ENCODE results near the gene STK4. TPM values are rescaled to one million over a fixed set of nuclear protein-coding genes. Genes with fewer than 3 reads are reported as not detected.

Gene STK4
- total RNA-seq, 1 experiment from 2014 or later: 43.0 TPM

GRCh38 chr20:45017857-45018256 is 51.5 kb downstream of the STK4 start:
- Histone ChIP-seq H3K4me1 (ENCODE audit: insufficient read depth, low read length) (peaks cover 6% of the 10 kb centered on the region; the same call in 1 of the 2 replicates), H3K18ac (ENCODE audit: insufficient read length, low read depth, low read length) (no peak overlapping the region), H4K8ac (replicated peaks; ENCODE audit: insufficient read length, low read depth, low read length) (no peak overlapping the region), H3K79me2 (ENCODE audit: insufficient read depth, low read length) (no peaks in the 10 kb centered on the region), H4K20me1 (ENCODE audit: control insufficient read depth, insufficient read depth, insufficient read length) (no peaks in the 10 kb centered on the region), H3K4me2 (ENCODE audit: insufficient read depth, insufficient read length, low read length) (peak overlapping the region; percentile 0), H3K79me1 (ENCODE audit: insufficient read depth, low read depth, low read length, poor library complexity, severe bottlenecking) (no peaks in the 10 kb centered on the region), H4K91ac (ENCODE audit: insufficient read length, low read depth, low read length) (no peak overlapping the region), H2BK20ac (ENCODE audit: low read depth, low read length, poor library complexity, severe bottlenecking) (no peak overlapping the region), H2BK120ac (ENCODE audit: low read depth, low read length, poor library complexity, severe bottlenecking) (no peak overlapping the region), H3K27me3 (ENCODE audit: insufficient read depth, low read length) (no peaks in the 10 kb centered on the region), H2BK15ac (ENCODE audit: low read depth, low read length) (no peak overlapping the region), H2AK5ac (ENCODE audit: insufficient read length, low read length) (no peak overlapping the region), H2BK5ac (ENCODE audit: insufficient read length, low read length) (no peak overlapping the region), H3K9me3 (ENCODE audit: control insufficient read depth, low read depth, low read length) (no peaks in the 10 kb centered on the region), H3K27ac (ENCODE audit: insufficient read length, low read depth, low read length) (peak overlapping the region; percentile 69), H3K4ac (ENCODE audit: low read depth, low read length) (no peak overlapping the region), H3K23me2 (ENCODE audit: insufficient read length, low read depth, low read length, poor library complexity, severe bottlenecking) (no peaks in the 10 kb centered on the region), H2AFZ (ENCODE audit: low read length) (no peak overlapping the region), H2BK12ac (ENCODE audit: insufficient read length, low read depth, low read length) (no peak overlapping the region), H3K23ac (ENCODE audit: insufficient read length, low read depth, low read length) (no peak overlapping the region), H3K56ac (ENCODE audit: insufficient read length, low read depth, low read length) (no peak overlapping the region), H3K14ac (ENCODE audit: insufficient read depth, low read length) (no peak overlapping the region), H3K9ac (ENCODE audit: extremely low read depth, insufficient read length, low read length) (no peak overlapping the region), H4K5ac (ENCODE audit: insufficient read length, low read depth, low read length) (no peak overlapping the region), H3T11ph (ENCODE audit: low read length) (no peak overlapping the region)
- no peak for DNase-seq
- TF ChIP-seq, protein P1, sequence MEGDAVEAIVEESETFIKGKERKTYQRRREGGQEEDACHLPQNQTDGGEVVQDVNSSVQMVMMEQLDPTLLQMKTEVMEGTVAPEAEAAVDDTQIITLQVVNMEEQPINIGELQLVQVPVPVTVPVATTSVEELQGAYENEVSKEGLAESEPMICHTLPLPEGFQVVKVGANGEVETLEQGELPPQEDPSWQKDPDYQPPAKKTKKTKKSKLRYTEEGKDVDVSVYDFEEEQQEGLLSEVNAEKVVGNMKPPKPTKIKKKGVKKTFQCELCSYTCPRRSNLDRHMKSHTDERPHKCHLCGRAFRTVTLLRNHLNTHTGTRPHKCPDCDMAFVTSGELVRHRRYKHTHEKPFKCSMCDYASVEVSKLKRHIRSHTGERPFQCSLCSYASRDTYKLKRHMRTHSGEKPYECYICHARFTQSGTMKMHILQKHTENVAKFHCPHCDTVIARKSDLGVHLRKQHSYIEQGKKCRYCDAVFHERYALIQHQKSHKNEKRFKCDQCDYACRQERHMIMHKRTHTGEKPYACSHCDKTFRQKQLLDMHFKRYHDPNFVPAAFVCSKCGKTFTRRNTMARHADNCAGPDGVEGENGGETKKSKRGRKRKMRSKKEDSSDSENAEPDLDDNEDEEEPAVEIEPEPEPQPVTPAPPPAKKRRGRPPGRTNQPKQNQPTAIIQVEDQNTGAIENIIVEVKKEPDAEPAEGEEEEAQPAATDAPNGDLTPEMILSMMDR (conservative IDR thresholded peaks at IDR 0.05): no peak
- no peak overlapping the region for H3K4me3 Mint-ChIP-seq
- H3K9me3 Mint-ChIP-seq: no peaks in the 10 kb centered on the region
- peaks cover 33 to 39% of the 10 kb centered on the region in 2 experiments for H3K4me1 Mint-ChIP-seq
- H3K27ac Mint-ChIP-seq: peak overlapping the region; percentile 54 to 95 (median 82); a peak in 6 of 7 replicates
- no peaks in the 10 kb centered on the region for H3K27me3 Mint-ChIP-seq (ENCODE audit: low read depth)
- H3K36me3 Mint-ChIP-seq (ENCODE audit: insufficient read depth in 1 of 3, low read depth in 3 of 3): peaks cover 0 to 6% (median 0%) of the 10 kb centered on the region in 3 experiments; a peak in 3 of 7 replicates

All from H9 (cell line).